HG02981 (cell line): ENCODE results near the gene PIGU.

Experiments
- ATAC-seq: cut with Tn5 transposase; IDR thresholded peaks from one replicate; pipeline ENCODE4 v1.9.1; 2021; ENCODE audit warnings: mild to moderate bottlenecking, moderate library complexity; ENCODE audit not compliant: unreplicated experiment

PIGU gene

GRCh38 chr20:34560141-34560523, 116.8 kb downstream of the PIGU start:
- ATAC-seq, result no peak

GRCh38 chr20:34559311-34560140, 117.4 kb downstream of the PIGU start:
- no peak for ATAC-seq

- peak; percentile 69 for ATAC-seq
Measured at GRCh38 chr20:34558320-34559218, 118.3 kb downstream of the PIGU start, which contains the start of gene MAP1LC3A. Gene MAP1LC3A, plus strand, starts transcription at chr20:34558718. Its CDS starts 151 bp downstream, at chr20:34558869.

GRCh38 chr20:34557936-34558319, 119.0 kb downstream of the PIGU start:
- ATAC-seq, result no peak

GRCh38 chr20:34553366-34553867, 123.5 kb downstream of the PIGU start:
- no peak for ATAC-seq

- no peak for ATAC-seq
Measured at GRCh38 chr20:34552569-34552968, 124.3 kb downstream of the PIGU start.

GRCh38 chr20:34549929-34550305, 127.0 kb downstream of the PIGU start:
- ATAC-seq, result no peak

- no peak for ATAC-seq
Measured at GRCh38 chr20:34549291-34549928, 127.5 kb downstream of the PIGU start.

GRCh38 chr20:34547844-34548613, 128.9 kb downstream of the PIGU start:
- ATAC-seq, result no peak

- ATAC-seq, result no peak
Measured at GRCh38 chr20:34546751-34547181, 130.1 kb downstream of the PIGU start.

- ATAC-seq, result no peak
Measured at GRCh38 chr20:34544109-34544796, 132.6 kb downstream of the PIGU start.

GRCh38 chr20:34543463-34544056, 133.3 kb downstream of the PIGU start:
- ATAC-seq, result no peak

- no peak for ATAC-seq
Measured at GRCh38 chr20:34542439-34542838, 134.5 kb downstream of the PIGU start.

- ATAC-seq, result no peak
Measured at GRCh38 chr20:34541917-34542316, 135.0 kb downstream of the PIGU start.

- ATAC-seq, result no peak
Measured at GRCh38 chr20:34541264-34541901, 135.5 kb downstream of the PIGU start.

- no peak for ATAC-seq
Measured at GRCh38 chr20:34540596-34541263, 136.2 kb downstream of the PIGU start.

GRCh38 chr20:34539756-34540155, 137.1 kb downstream of the PIGU start:
- no peak for ATAC-seq

GRCh38 chr20:34538671-34539123, 138.2 kb downstream of the PIGU start:
- ATAC-seq, result no peak
